GM18517 (cell line): Measurements from ENCODE around the gene CDH1.
A peak's percentile ranks its signal among the peaks of the same experiment; 100 is the strongest.

Experiments
- ATAC-seq: cut with Tn5 transposase; IDR thresholded peaks from one replicate; pipeline ENCODE4 v1.9.1; 2021; ENCODE audit warnings: mild to moderate bottlenecking, moderate library complexity; ENCODE audit not compliant: unreplicated experiment

Gene CDH1

DNA sequence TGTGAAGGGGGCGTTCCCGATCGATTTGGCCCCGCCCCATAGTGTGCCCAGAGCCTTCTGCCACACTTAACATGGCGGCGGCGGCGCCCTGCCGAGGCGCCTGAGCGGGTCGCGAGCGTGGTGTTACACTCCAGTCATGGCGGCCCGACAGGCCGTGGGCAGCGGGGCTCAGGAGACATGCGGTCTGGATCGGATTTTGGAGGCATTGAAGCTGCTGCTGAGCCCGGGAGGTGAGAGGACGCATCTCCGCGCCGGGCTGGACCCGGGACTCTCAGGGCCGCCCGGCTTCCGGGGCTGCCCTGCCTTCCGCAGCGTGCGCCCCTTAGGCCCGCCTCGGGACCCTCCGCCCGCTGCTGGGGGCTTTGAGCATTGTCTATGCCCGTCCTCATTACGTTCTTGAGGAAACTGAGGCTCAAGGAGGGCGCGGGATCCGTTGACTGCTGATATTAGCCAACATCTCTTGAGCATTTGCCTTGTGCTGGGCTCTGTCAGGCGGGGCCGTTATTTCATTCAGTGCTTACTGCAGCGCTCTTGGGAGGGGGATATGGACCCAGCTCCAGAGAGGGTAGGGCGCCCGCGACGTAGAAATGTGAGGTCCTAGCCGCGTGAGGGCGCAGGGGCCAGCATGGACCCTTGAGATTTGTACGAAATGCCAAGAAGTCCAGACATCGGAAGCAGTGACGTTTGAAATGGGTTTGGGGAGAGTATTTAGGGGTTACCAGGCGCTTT lies 106.6 kb downstream of the CDH1 start, which contains the start of gene TANGO6:
TANGO6 (plus strand) TSS at position 50 of the 729 bp plus-strand sequence; CDS start at position 137, 87 bp downstream.
- ATAC-seq: peak; percentile 65

DNA sequence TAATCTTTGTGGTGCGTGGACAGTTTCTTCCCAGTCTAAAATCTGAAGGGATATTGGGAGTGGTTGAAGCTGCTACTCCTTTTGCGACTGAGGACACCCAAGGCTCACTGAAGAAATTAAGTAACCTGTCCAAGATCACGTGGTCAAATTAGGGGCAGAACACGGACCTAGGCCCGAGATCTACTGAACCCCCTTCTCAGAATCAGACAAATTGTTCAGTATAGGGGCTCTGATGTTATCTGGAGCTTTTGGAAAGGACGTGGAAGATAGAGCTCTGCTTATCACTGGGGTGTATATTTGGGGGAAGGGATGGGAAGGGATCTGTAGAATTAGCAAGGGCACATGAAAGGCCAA lies 107.1 kb downstream of the CDH1 start:
- ATAC-seq: no peak

- no peak for ATAC-seq
Measured at GRCh38 chr16:68848786-68849185, 111.7 kb downstream of the CDH1 start.

GRCh38 chr16:68850481-68850880 lies 113.4 kb downstream of the CDH1 start:
- no peak for ATAC-seq

DNA sequence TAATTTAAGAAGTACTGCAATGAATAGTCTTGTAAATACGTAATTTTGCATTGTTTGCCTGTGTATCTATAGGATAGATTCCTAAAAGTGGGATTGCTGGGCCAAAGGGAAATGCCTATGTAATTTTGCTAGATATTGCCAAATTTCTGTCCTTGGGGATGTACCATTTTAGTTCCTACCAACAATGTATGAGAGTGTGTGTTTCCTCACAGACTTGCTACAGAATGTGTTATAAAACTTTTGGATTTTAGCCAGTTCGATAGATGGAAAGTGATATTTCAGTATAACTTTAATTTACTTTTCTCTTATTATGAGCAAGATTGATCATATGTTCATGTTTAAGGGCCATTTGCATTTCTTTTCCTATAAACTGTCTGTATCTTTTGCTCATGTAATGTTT lies 114.5 kb downstream of the CDH1 start:
- ATAC-seq: no peak

- ATAC-seq: no peak
Measured at GRCh38 chr16:68857479-68857878, 120.4 kb downstream of the CDH1 start.

DNA sequence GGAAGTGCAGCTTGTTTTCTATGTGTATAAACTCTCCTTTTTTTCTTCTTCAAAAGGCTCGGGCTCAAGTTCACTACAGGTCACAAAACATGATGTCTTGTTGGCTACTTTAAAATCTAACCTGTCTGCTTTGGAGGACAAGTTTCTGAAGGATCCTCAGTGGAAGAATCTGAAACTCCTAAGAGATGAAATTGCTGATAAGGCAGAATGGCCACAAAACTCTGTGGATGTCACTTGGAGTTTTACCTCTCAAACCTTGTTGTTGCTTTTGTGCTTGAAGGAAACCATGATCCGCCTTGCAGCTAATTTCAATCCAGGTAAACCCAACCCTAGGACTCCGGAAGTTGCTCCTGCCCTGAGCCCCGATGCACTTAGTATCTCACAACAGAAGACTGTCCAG lies 122.7 kb downstream of the CDH1 start:
- no peak for ATAC-seq

- ATAC-seq: no peak
Measured at GRCh38 chr16:68860978-68861892, 124.1 kb downstream of the CDH1 start.

GRCh38 chr16:68866933-68867332 lies 129.8 kb downstream of the CDH1 start:
- peak; percentile 48 for ATAC-seq

DNA sequence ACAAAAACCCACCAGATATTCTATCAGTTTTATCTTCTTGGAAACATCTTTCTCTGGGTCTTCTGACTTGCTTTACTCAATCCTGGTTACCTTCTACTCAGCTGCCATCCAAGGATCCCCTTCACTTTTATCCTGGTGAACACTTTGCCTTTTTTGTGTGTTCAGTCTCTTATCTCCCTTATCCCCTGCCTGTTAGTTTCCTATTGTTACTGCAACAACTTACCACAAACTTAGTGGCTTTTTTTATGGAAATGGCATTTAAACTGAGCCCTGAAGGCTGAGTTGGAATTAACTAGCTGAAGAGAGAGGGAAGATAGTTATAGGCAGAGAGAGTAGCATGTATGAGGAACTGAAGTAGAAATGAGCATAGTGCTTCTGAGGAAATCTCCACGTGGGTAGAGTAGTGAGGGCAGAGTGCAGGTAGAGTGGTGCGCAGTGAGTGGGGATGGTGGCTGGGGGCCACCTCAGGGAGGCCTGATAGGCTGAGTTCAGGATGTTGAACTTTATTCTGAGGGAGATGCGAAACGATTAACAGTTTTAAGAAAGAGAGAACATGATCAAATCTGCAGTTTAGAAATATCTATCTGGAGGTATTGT lies 132.5 kb downstream of the CDH1 start:
- ATAC-seq: no peak

GRCh38 chr16:68873635-68874471 lies 136.8 kb downstream of the CDH1 start:
- ATAC-seq: no peak

DNA sequence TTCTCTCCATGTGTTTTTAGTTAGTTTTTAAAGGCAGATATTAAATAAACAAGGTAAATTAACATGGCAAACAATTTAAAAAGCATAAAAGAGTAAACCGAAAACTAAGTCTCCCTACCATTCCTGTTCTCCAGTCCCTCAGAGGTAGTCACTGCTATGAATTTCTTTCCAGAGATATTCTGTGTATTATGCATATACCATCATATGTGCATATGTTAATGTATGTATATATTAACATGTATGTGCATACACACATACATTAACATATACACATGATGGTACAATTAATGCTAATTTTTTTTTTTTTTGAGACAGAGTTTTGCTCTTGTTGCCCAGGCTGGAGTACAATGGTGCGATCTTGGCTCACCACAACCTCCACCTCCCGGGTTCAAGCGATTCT lies 138.8 kb downstream of the CDH1 start:
- no peak for ATAC-seq

DNA sequence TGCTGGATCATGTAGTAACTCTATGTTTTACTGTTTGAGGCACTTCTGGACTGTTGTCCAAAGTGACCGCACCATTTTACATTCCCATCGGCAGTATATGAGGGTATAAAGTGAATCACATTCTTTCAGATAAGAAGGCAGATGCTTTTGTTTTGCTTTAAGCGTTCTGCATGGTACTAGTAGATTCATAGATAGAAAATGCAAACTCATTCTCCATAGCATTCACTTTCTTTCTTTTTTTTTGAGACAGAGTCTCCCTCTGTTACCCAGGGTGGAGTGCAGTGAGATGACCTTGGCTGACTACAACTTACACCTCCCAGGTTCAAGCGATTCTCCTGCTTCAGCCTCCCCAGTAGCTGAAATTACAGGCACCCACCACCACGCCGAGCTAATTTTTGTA lies 146.6 kb downstream of the CDH1 start:
- ATAC-seq: no peak

DNA sequence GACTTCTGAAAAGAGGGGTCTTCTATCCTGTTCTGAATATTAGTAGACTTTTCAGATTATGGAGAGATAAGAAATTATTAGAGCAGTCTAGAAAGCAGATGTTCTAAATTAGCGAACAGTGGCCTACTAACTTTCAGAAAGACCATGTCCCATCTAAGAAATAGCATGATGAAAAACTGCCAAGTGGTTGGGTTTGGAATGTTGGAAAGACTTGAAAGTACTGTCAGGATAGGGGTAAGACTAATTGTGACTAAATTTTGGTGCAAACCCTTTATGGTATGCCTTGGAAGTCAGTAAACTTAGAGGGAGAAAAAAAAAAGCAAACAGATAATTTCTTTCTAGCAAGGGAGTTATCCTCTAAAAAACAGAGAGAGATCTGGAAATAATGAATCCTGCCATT lies 147.3 kb downstream of the CDH1 start:
- ATAC-seq: no peak
